Endodermal cell (in vitro differentiated cells): Measurements from ENCODE around the gene HOXD13. TPM values are rescaled to one million over a fixed set of nuclear protein-coding genes. Genes with fewer than 3 reads are reported as not detected.
A peak's percentile ranks its signal among the peaks of the same experiment; 100 is the strongest.

Source experiments
- DNase-seq: peaks from one replicate; pipeline ENCODE4 v3.0.0-alpha.2; 2017
- H3K27ac ChIP-seq: 2 replicates; pipeline ENCODE4 v1.5.1; 2013; ENCODE audit warnings: mild to moderate bottlenecking, low read depth, low read length, moderate library complexity
- H3K27me3 ChIP-seq: 2 replicates; pipeline ENCODE4 v1.6.1; 2013; ENCODE audit warnings: mild to moderate bottlenecking, low read length, moderate library complexity; ENCODE audit not compliant: insufficient read depth, control insufficient read depth, poor library complexity, severe bottlenecking
- H3K36me3 ChIP-seq: 2 replicates; pipeline ENCODE4 v1.7.0; 2013; ENCODE audit warnings: mild to moderate bottlenecking, low read length, moderate library complexity; ENCODE audit not compliant: control insufficient read depth, insufficient read depth
- H3K4me1 ChIP-seq: one replicate; pipeline ENCODE4 v1.7.0; 2013; ENCODE audit warnings: low read length; ENCODE audit not compliant: control insufficient read depth, insufficient read depth
- H3K4me3 ChIP-seq: 2 replicates; pipeline ENCODE4 v1.5.1; 2013; ENCODE audit warnings: mild to moderate bottlenecking, low read length, moderate library complexity
- H3K9ac ChIP-seq: 2 replicates; pipeline ENCODE4 v1.6.1; 2013; ENCODE audit warnings: mild to moderate bottlenecking, low read length, moderate library complexity; ENCODE audit not compliant: poor library complexity, severe bottlenecking; ENCODE audit errors: extremely low read depth
- H3K9me3 ChIP-seq: 2 replicates; pipeline ENCODE4 v1.6.1; 2013; ENCODE audit warnings: mild to moderate bottlenecking, low read length, moderate library complexity; ENCODE audit not compliant: control insufficient read depth
- H3K27ac Mint-ChIP-seq: 2 replicates; pipeline ENCODE4 v1.8.0; 2020; ENCODE audit warnings: mixed read lengths
- H3K27me3 Mint-ChIP-seq: 2 replicates; pipeline ENCODE4 v1.8.0; 2021; ENCODE audit warnings: mild to moderate bottlenecking, mixed read lengths; ENCODE audit not compliant: insufficient read depth
- H3K36me3 Mint-ChIP-seq: 2 replicates; pipeline ENCODE4 v1.8.0; 2020; ENCODE audit warnings: low read depth, mixed read lengths
- H3K4me1 Mint-ChIP-seq: 2 replicates; pipeline ENCODE4 v1.8.0; 2020; ENCODE audit warnings: mixed read lengths
- H3K4me3 Mint-ChIP-seq: 2 replicates; pipeline ENCODE4 v1.8.0; 2020; ENCODE audit warnings: mild to moderate bottlenecking, moderate library complexity, mixed read lengths
- H3K9me3 Mint-ChIP-seq: 2 replicates; pipeline ENCODE4 v1.8.0; 2020; ENCODE audit warnings: mild to moderate bottlenecking, mixed read lengths
- CTCF ChIP-seq: fragments of 200-600 bp; sonication (generic); conservative IDR thresholded peaks from 2 replicates; pipeline ENCODE4 v1.5.0; 2021; ENCODE audit warnings: antibody characterized with exemption, mild to moderate bottlenecking
- WGBS, 2 experiments: methylation state at CpG; one replicate each; pipeline versions ENCODE4 v1.1.5 to v1.1.7; 2013; ENCODE audit warnings: missing lambda C conversion rate in 2 of 2, mixed read lengths in 1 of 2; ENCODE audit not compliant: insufficient coverage in 1 of 2, insufficient read length in 1 of 2; 5-methylcytosine and 5-hydroxymethylcytosine counted together
- total RNA-seq, 2 donors: library from RNA; stranded (reverse); fragmentation: NEBNext Ultra II Directional in 1 of 2; extraction: Animal tissue kit (Norgen Biotek cat#: 25700) in 1 of 2; gene quantifications; 2 replicates in 1 of 2; 3 replicates in 1 of 2; pipeline ENCODE4 v1.2.1, GENCODE V29; 2021

The HOXD13 gene
- total RNA-seq, 2 donors from 2014 or later = 0.11 to 0.40 TPM

GRCh38 chr2:176128982-176129796 is 36.7 kb downstream of the HOXD13 start, which contains the start of gene HOXD8:
Gene HOXD8 (plus strand): TSS chr2:176129705. CDS start chr2:176130367, 662 bp downstream.
- peak; percentile 77 for DNase-seq
- H3K4me1 ChIP-seq = no peaks in the 10 kb centered on the region
- Mint-ChIP-seq H3K4me3 (peak within 1 kb of the TSS; percentile 33), H3K9me3 (no peaks in the 10 kb centered on the region), H3K36me3 (no peaks in the 10 kb centered on the region), H3K27ac (no peak within 1 kb of the TSS), H3K4me1 (peaks cover 12% of the 10 kb centered on the region), H3K27me3 (peaks cover 96% of the 10 kb centered on the region)
- peak within 1 kb of the TSS; percentile 38 for H3K4me3 ChIP-seq
- 1 to 3% methylated on average over 17 to 64 of the region's 64 CpGs for WGBS, 2 experiments
- H3K9ac ChIP-seq = no peak within 1 kb of the TSS
- no peak within 1 kb of the TSS for H3K27ac ChIP-seq
- peaks cover 100% of the 10 kb centered on the region for H3K27me3 ChIP-seq
- no peak for TF ChIP-seq CTCF
- no peaks in the 10 kb centered on the region for H3K9me3 ChIP-seq
- H3K36me3 ChIP-seq = no peaks in the 10 kb centered on the region

GRCh38 chr2:176129813-176130146 is 37.3 kb downstream of the HOXD13 start:
- H3K4me1 ChIP-seq = no peaks in the 10 kb centered on the region
- Mint-ChIP-seq H3K27ac (no peak overlapping the region), H3K27me3 (peaks cover 96% of the 10 kb centered on the region), H3K9me3 (no peaks in the 10 kb centered on the region), H3K36me3 (no peaks in the 10 kb centered on the region), H3K4me1 (peaks cover 12% of the 10 kb centered on the region), H3K4me3 (peak overlapping the region; percentile 33)
- H3K4me3 ChIP-seq = no peak overlapping the region
- no peaks in the 10 kb centered on the region for H3K36me3 ChIP-seq
- no peak overlapping the region for H3K9ac ChIP-seq
- 1 to 2% methylated on average over 9 to 43 of the region's 43 CpGs for WGBS, 2 experiments
- no peak for TF ChIP-seq CTCF
- H3K27me3 ChIP-seq = peaks cover 100% of the 10 kb centered on the region
- peak; percentile 61 for DNase-seq
- H3K27ac ChIP-seq = no peak overlapping the region
- no peaks in the 10 kb centered on the region for H3K9me3 ChIP-seq

- Histone ChIP-seq H3K36me3 (no peaks in the 10 kb centered on the region), H3K9me3 (no peaks in the 10 kb centered on the region), H3K9ac (no peak overlapping the region), H3K4me1 (no peaks in the 10 kb centered on the region), H3K27me3 (peaks cover 100% of the 10 kb centered on the region), H3K4me3 (no peak overlapping the region), H3K27ac (no peak overlapping the region)
- H3K4me3 Mint-ChIP-seq = peak overlapping the region; percentile 33
- H3K27me3 Mint-ChIP-seq = peaks cover 96% of the 10 kb centered on the region
- peak; percentile 78 for DNase-seq
- TF ChIP-seq CTCF = no peak
- 1 to 2% methylated on average over 13 to 100 of the region's 100 CpGs for WGBS, 2 experiments
- no peaks in the 10 kb centered on the region for H3K36me3 Mint-ChIP-seq
- H3K4me1 Mint-ChIP-seq = peaks cover 12% of the 10 kb centered on the region
- H3K27ac Mint-ChIP-seq = no peak overlapping the region
- no peaks in the 10 kb centered on the region for H3K9me3 Mint-ChIP-seq
Observed at GRCh38 chr2:176130147-176130956, 37.8 kb downstream of the HOXD13 start.
